Keratinocyte (primary cell): Measurements from ENCODE around the gene SLC19A1. TPM values are rescaled to one million over a fixed set of nuclear protein-coding genes. Genes with fewer than 3 reads are reported as not detected.

Source experiments
- DNase-seq: peaks from one replicate; pipeline ENCODE4 v3.0.0-alpha.2; 2011; ENCODE audit warnings: low read depth, missing footprints, low spot score
- FAIRE-seq: peaks from 2 replicates; lab custom pipeline; 2011; peaks lifted over from hg19 to GRCh38; lab: Jason Lieb, UNC
- H2AFZ ChIP-seq: 2 replicates; pipeline ENCODE4 v1.6.0; 2012; ENCODE audit warnings: low read length, control low read depth, inconsistent platforms; ENCODE audit not compliant: control insufficient read depth
- H3K27ac ChIP-seq: 2 replicates; pipeline ENCODE4 v1.5.1; 2011; ENCODE audit warnings: low read length; ENCODE audit not compliant: control insufficient read depth, insufficient read depth
- H3K27me3 ChIP-seq: 3 replicates; pipeline ENCODE4 v1.6.0; 2011; ENCODE audit warnings: low read length; ENCODE audit not compliant: control insufficient read depth, insufficient read depth; ENCODE audit errors: extremely low read depth
- H3K36me3 ChIP-seq, 2 experiments: 2 replicates in 1 of 2; 3 replicates in 1 of 2; pipeline ENCODE4 v1.5.1; 2011; ENCODE audit warnings: low read length in 2 of 2, mild to moderate bottlenecking in 1 of 2; ENCODE audit not compliant: control insufficient read depth in 2 of 2, insufficient read depth in 2 of 2; ENCODE audit errors: extremely low read depth in 1 of 2
- H3K4me1 ChIP-seq: 3 replicates; pipeline ENCODE4 v1.5.1; 2011; ENCODE audit warnings: low read length; ENCODE audit not compliant: control insufficient read depth, insufficient read depth; ENCODE audit errors: extremely low read depth
- H3K4me2 ChIP-seq: 3 replicates; pipeline ENCODE4 v1.6.0; 2011; ENCODE audit warnings: low read depth, low read length; ENCODE audit not compliant: control insufficient read depth, insufficient read depth; ENCODE audit errors: extremely low read depth
- H3K4me3 ChIP-seq, 3 experiments: fragments of 200-600 bp in 1 of 3; sonication (generic) in 1 of 3; 2 replicates in 2 of 3; 3 replicates in 1 of 3; pipeline ENCODE4 v1.5.1; 2011 to 2016; ENCODE audit warnings: low read length in 3 of 3, mild to moderate bottlenecking in 3 of 3, control low read depth in 2 of 3, inconsistent platforms in 1 of 3, low read depth in 1 of 3, mixed read lengths in 1 of 3, mixed run types in 1 of 3, moderate library complexity in 1 of 3; ENCODE audit not compliant: control insufficient read depth in 2 of 3, insufficient read depth in 2 of 3; ENCODE audit errors: extremely low read depth in 1 of 3
- H3K79me2 ChIP-seq: 2 replicates; pipeline ENCODE4 v1.6.0; 2012; ENCODE audit warnings: low read length; ENCODE audit not compliant: control insufficient read depth, insufficient read depth
- H3K9ac ChIP-seq: 3 replicates; pipeline ENCODE4 v1.6.0; 2011; ENCODE audit warnings: low read length; ENCODE audit not compliant: control insufficient read depth, insufficient read depth; ENCODE audit errors: extremely low read depth
- H3K9me1 ChIP-seq: 3 replicates; pipeline ENCODE4 v1.6.0; 2011; ENCODE audit warnings: low read length; ENCODE audit not compliant: control insufficient read depth, insufficient read depth; ENCODE audit errors: extremely low read depth
- H3K9me3 ChIP-seq: 2 replicates; pipeline ENCODE4 v1.5.1; 2012; ENCODE audit warnings: low read depth, low read length; ENCODE audit not compliant: control insufficient read depth
- H4K20me1 ChIP-seq: 3 replicates; pipeline ENCODE4 v1.6.0; 2011; ENCODE audit warnings: low read length; ENCODE audit not compliant: control insufficient read depth, insufficient read depth; ENCODE audit errors: extremely low read depth
- CTCF ChIP-seq, 3 experiments: IDR thresholded peaks in 1 of 3; conservative IDR thresholded peaks in 1 of 3; optimal IDR thresholded peaks in 1 of 3; 2 replicates in 2 of 3; 3 replicates in 1 of 3; pipeline versions ENCODE3 to v1.5.1; 2011; ENCODE audit warnings: low read length in 3 of 3, mild to moderate bottlenecking in 3 of 3, moderate library complexity in 2 of 3, control low read depth in 1 of 3, inconsistent platforms in 1 of 3; ENCODE audit not compliant: insufficient read depth in 2 of 3; ENCODE audit errors: extremely low read depth in 1 of 3
- EZH2 ChIP-seq: IDR thresholded peaks from one replicate; pipeline ENCODE4 v1.6.1; 2012; ENCODE audit warnings: inconsistent platforms, mild to moderate bottlenecking, low read length, moderate library complexity
- dilution Hi-C: fragments of 300-500 bp; cut with MboI; formaldehyde crosslinking; loops from one replicate; pipeline ENCODE4 v1.7.0; 2020; ENCODE audit warnings: low sequenced_read_pairs; ENCODE audit not compliant: extremely low pct_ligation_motif_present
- polyA plus RNA-seq, 5 experiments: library from polyadenylated mRNA; depleted of rRNA in 3 of 5; stranded (reverse) in 3 of 5; stranded (forward) in 1 of 5; unstranded in 1 of 5; fragments of >200 nt; gene quantifications; 1 replicate in 1 of 5; 2 replicates in 3 of 5; 3 replicates in 1 of 5; pipeline versions ENCODE4 v1.2.1 to v1.2.3, GENCODE V29; 2011 to 2012; ENCODE audit warnings: missing spikeins in 2 of 5, low read depth in 1 of 5, low replicate concordance in 1 of 5

SLC19A1 gene
- polyA plus RNA-seq, 1 donor (not counting 4 experiments of a cell fraction or from before 2014, with no cell fraction given) = 3.8 TPM

DNA sequence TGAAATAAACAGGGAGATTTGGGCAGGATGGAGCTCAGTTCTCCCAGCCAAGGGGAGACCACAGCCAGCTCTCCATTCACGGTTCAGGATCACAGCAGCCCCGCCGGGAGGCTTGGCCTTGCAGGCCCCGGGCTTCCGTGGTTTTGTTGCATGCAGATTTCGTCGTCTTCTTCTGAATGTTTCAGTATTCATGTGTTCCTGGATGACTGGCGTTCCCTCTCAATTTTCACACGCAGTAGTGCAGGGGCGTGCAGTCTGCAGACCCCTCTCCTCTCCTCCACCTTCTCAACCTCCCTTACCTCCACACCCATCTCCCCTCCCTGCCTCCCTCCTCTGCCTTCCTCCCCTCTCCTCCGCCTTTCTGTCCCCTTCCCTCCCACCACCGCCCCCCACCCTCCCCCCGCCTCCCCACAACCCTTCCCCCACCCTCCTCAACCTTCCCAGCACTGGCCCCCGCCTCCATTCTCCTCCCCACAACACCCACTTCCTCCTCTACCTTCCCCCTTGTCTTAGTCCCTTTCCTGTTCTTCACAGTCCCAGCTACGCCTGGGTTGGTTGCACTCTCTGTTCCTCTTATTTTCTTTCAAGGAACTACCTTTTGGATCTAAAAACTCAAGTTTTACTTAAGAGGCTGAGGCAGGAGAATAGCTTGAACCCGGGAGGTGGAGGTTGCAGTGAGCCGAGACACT is 8.4 kb upstream of the SLC19A1 start:
- Histone ChIP-seq H3K27ac (no peak overlapping the region), H3K36me3 (no peaks in the 10 kb centered on the region), H3K4me2 (no peak overlapping the region), H3K4me1 (no peaks in the 10 kb centered on the region), H4K20me1 (no peaks in the 10 kb centered on the region), H3K9me1 (no peaks in the 10 kb centered on the region), H3K27me3 (peaks cover 4% of the 10 kb centered on the region), H3K4me3 (no peak overlapping the region), H2AFZ (no peak overlapping the region), H3K9ac (no peak overlapping the region), H3K9me3 (no peaks in the 10 kb centered on the region), H3K79me2 (no peaks in the 10 kb centered on the region)
- TF ChIP-seq CTCF (optimal IDR thresholded peaks at IDR 0.05 in 1 of 3, IDR thresholded peaks at IDR 0.05 in 1 of 3, conservative IDR thresholded peaks at IDR 0.05 in 1 of 3; ENCODE audit: extremely low read depth in 1 of 3, insufficient read depth in 2 of 3, low read length in 3 of 3) = no peak
- no peak for TF ChIP-seq EZH2
- DNase-seq = no peak
- FAIRE-seq = no peak
- dilution Hi-C loops = no loop called here

DNA sequence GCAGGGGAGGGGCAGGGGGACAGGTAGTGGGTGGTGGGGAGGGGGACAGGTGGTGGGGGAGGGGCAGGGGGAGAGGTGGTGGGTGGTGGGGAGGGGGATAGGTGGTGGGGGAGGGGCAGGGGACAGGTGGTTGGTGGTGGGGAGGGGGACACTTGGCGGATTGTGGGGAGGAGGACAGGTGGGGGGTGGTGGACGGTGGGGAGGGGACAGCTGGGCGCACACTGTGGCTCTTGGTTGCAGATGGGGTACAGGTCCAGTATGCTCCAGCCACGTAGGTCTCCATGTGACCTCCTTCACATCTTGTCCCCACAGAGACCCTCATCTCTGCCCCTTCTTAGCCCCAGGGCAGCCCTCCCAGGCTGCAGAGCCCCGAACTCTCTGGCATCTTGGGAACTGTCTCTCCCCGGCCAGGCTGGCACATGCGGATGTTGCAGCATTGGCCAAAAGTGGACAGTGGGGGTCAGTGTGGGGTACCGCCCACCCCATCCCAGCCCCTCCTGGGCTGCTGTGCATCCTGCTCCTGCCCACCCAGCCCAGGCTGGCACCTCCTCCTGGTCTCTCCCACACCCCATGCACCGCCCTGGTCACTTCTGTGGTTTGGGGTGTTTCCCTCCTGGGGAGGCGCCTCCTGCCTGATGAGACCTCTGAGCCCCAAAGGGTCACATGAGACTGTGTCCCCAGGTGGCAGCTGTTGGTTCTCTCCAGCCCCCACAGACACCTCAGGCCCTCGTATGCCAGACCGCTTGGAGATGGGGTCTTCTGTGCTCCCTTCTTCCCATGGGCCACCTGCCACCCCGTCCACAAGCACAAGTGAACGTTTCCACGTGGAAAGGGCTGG is 7.6 kb upstream of the SLC19A1 start:
- no peak for TF ChIP-seq CTCF (optimal IDR thresholded peaks at IDR 0.05 in 1 of 3, IDR thresholded peaks at IDR 0.05 in 1 of 3, conservative IDR thresholded peaks at IDR 0.05 in 1 of 3; ENCODE audit: extremely low read depth in 1 of 3, insufficient read depth in 2 of 3, low read length in 3 of 3)
- no peak for TF ChIP-seq EZH2
- peaks cover 2% of the 10 kb centered on the region for H3K27me3 ChIP-seq
- H2AFZ ChIP-seq = no peak overlapping the region
- H3K9me3 ChIP-seq = no peaks in the 10 kb centered on the region
- H4K20me1 ChIP-seq = no peaks in the 10 kb centered on the region
- FAIRE-seq (no peak), DNase-seq (no peak)
- H3K27ac ChIP-seq = no peak overlapping the region
- H3K36me3 ChIP-seq = no peaks in the 10 kb centered on the region
- dilution Hi-C loops = no loop called here
- H3K4me3 ChIP-seq = no peak overlapping the region
- no peaks in the 10 kb centered on the region for H3K4me1 ChIP-seq
- H3K79me2 ChIP-seq = no peaks in the 10 kb centered on the region
- no peak overlapping the region for H3K4me2 ChIP-seq
- H3K9ac ChIP-seq = no peak overlapping the region
- H3K9me1 ChIP-seq = no peaks in the 10 kb centered on the region
